Measurements from ENCODE around the gene TGFB1I1.

Gene TGFB1I1

DNA sequence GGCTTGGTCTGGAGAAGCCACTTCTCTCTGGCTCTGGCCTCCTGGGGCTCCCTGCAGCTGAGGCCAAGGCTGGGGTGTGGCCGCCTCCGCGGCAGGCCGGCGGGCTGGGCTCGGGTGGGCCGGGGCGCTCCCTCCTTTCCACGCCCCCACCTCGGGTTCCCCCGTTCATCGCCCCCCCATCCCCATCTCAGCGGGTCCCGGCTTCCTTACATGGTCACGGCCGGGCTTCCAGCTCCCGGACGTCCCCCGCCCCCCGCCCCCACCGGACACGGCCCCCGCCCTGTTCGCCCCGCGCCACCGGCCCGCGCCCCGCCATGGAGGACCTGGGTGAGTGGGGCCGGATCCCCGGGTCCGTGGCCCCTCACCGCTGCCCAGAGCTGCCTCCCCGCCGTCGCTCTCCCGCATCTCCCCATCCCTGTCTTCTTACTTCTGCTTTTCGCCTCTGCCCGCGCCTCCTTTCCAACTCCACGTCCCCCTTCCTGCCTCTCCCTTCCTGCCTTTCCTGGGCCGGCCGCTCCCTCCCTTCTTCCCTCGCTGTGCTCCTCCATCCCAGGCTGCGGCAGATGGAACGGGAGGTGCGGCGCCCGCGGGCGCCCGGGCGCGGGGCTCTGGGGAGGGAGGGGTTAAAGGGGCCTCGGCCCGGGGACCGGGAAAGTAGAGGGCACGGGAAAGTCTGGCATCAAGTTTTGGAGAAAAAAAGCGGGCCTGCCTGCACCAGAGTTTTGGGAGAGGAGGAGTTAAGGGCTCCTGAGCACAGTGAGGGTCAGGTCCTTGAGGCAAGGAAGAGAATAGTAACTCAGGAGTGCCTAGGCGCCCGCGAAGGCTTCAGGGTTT is at the start of gene TGFB1I1:
Gene TGFB1I1 (plus strand): TSS at position 278 of the 834 bp plus-strand sequence. CDS start 37 bp downstream, at position 315.
- Histone ChIP-seq H3K9me3 (ENCODE audit: control insufficient read depth in 1 of 2, low read length in 2 of 2) (no peaks in the 10 kb centered on the region), H3K4me1 (ENCODE audit: control insufficient read depth in 1 of 2, insufficient read depth in 2 of 2, low read length in 2 of 2) (peaks cover 0 to 39% of the 10 kb centered on the region in 2 donors), H3K36me3 (ENCODE audit: control insufficient read depth in 1 of 2, insufficient read depth in 2 of 2, low read length in 2 of 2) (peaks cover 12 to 37% of the 10 kb centered on the region in 2 donors), H3K4me3 (ENCODE audit: low read depth in 1 of 2, low read length in 2 of 2) (peak within 1 kb of the TSS; percentile 74 to 88), H3K27me3 (ENCODE audit: low read depth, low read length) (no peaks in the 10 kb centered on the region), H3K27ac (ENCODE audit: low read length) (peak within 1 kb of the TSS; percentile 91)

GRCh38 chr16:31423241-31423640 is 48.7 kb upstream of the TGFB1I1 start:
- Histone ChIP-seq H3K4me1 (ENCODE audit: control insufficient read depth in 1 of 2, insufficient read depth in 2 of 2, low read length in 2 of 2) (peaks cover 0 to 8% of the 10 kb centered on the region in 2 donors), H3K27ac (ENCODE audit: low read length) (no peak overlapping the region), H3K9me3 (ENCODE audit: control insufficient read depth in 1 of 2, low read length in 2 of 2) (no peaks in the 10 kb centered on the region), H3K27me3 (ENCODE audit: low read depth, low read length) (no peaks in the 10 kb centered on the region), H3K36me3 (ENCODE audit: control insufficient read depth in 1 of 2, insufficient read depth in 2 of 2, low read length in 2 of 2) (no peaks in the 10 kb centered on the region), H3K4me3 (ENCODE audit: low read depth in 1 of 2, low read length in 2 of 2) (no peak overlapping the region)

DNA sequence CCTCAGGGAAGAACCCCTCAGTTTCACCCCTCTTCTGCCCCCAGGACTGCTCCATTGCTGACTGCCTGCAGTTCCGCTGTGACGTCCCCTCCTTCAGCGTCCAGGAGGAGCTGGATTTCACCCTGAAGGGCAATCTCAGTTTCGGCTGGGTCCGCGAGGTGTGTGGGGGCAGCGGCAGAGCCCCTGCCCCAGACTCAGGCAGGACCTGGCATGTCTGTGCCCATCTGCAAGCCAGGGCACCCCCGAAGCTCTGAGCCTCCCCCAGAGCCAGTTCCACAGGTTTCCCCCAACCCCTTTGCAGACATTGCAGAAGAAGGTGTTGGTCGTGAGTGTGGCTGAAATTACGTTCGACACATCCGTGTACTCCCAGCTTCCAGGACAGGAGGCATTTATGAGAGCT is 48.2 kb upstream of the TGFB1I1 start:
- Histone ChIP-seq H3K4me1 (ENCODE audit: control insufficient read depth in 1 of 2, insufficient read depth in 2 of 2, low read length in 2 of 2) (peaks cover 0 to 9% of the 10 kb centered on the region in 2 donors), H3K9me3 (ENCODE audit: control insufficient read depth in 1 of 2, low read length in 2 of 2) (no peaks in the 10 kb centered on the region), H3K27me3 (ENCODE audit: low read depth, low read length) (no peaks in the 10 kb centered on the region), H3K36me3 (ENCODE audit: control insufficient read depth in 1 of 2, insufficient read depth in 2 of 2, low read length in 2 of 2) (no peaks in the 10 kb centered on the region), H3K4me3 (ENCODE audit: low read depth in 1 of 2, low read length in 2 of 2) (no peak overlapping the region), H3K27ac (ENCODE audit: low read length) (no peak overlapping the region)

DNA sequence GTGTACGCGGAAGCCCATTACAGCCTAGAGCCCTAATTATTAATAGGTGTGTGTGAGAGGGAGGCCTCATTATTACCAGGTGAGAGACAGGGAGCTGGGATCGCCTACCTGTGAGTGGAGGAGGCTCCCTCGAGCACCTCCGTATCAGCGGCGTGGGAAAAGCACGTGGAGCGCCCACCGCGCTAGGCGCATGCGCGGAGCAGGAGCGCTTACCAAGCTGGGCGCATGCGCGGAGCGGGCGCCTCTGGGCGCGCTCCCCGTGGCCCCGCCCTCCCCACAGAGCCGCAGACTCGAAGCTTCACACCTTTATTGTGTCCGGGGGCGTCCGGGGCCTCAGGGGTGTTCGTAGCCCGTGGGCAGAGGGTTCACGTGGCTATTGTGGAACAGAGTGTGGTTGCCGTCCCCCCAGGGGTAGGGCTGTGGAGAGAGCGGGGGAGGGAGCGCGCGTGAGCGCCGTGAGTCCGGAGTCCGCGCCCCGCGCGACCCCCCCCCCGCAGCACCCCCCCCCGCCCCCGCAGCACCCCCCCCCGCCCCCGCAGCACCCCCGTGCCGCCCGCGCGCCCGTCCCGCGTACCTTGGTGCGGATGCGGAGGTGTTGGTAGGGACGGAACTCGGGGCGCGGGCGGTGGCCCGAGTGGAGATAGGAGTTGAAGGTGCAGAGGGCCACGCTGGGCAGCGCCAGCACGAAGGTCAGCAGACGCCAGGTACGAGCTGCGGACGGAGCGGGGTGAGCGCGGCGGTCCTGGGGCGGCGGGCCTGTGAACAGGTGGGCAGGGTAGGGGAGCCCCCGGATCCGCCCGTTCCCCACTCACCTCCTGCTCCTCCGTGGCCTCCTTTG is 44.3 kb upstream of the TGFB1I1 start:
- Histone ChIP-seq H3K27me3 (ENCODE audit: low read depth, low read length) (no peaks in the 10 kb centered on the region), H3K27ac (ENCODE audit: low read length) (no peak overlapping the region), H3K4me1 (ENCODE audit: control insufficient read depth in 1 of 2, insufficient read depth in 2 of 2, low read length in 2 of 2) (peaks cover 0 to 9% of the 10 kb centered on the region in 2 donors), H3K4me3 (ENCODE audit: low read depth in 1 of 2, low read length in 2 of 2) (peak overlapping the region; percentile 37 to 55), H3K9me3 (ENCODE audit: control insufficient read depth in 1 of 2, low read length in 2 of 2) (no peaks in the 10 kb centered on the region), H3K36me3 (ENCODE audit: control insufficient read depth in 1 of 2, insufficient read depth in 2 of 2, low read length in 2 of 2) (no peaks in the 10 kb centered on the region)

- H3K27me3 ChIP-seq (ENCODE audit: low read depth, low read length) = no peaks in the 10 kb centered on the region
- H3K9me3 ChIP-seq (ENCODE audit: control insufficient read depth in 1 of 2, low read length in 2 of 2) = no peaks in the 10 kb centered on the region
- no peak within 1 kb of the TSS for H3K27ac ChIP-seq (ENCODE audit: low read length)
- H3K4me3 ChIP-seq (ENCODE audit: low read depth in 1 of 2, low read length in 2 of 2) = peak within 1 kb of the TSS; percentile 37 to 55
- H3K36me3 ChIP-seq (ENCODE audit: control insufficient read depth in 1 of 2, insufficient read depth in 2 of 2, low read length in 2 of 2) = no peaks in the 10 kb centered on the region
- peaks cover 0 to 9% of the 10 kb centered on the region in 2 donors for H3K4me1 ChIP-seq (ENCODE audit: control insufficient read depth in 1 of 2, insufficient read depth in 2 of 2, low read length in 2 of 2)
Observed at GRCh38 chr16:31428279-31428597, 43.7 kb upstream of the TGFB1I1 start, which contains the start of gene COX6A2. TSS of gene COX6A2 (minus strand) at chr16:31428360. CDS start at chr16:31428325, 35 bp downstream.

GRCh38 chr16:31428638-31429247 is 43.2 kb upstream of the TGFB1I1 start:
- Histone ChIP-seq H3K9me3 (ENCODE audit: control insufficient read depth in 1 of 2, low read length in 2 of 2) (no peaks in the 10 kb centered on the region), H3K4me3 (ENCODE audit: low read depth in 1 of 2, low read length in 2 of 2) (no peak overlapping the region), H3K27ac (ENCODE audit: low read length) (no peak overlapping the region), H3K4me1 (ENCODE audit: control insufficient read depth in 1 of 2, insufficient read depth in 2 of 2, low read length in 2 of 2) (peaks cover 0 to 9% of the 10 kb centered on the region in 2 donors), H3K27me3 (ENCODE audit: low read depth, low read length) (no peaks in the 10 kb centered on the region), H3K36me3 (ENCODE audit: control insufficient read depth in 1 of 2, insufficient read depth in 2 of 2, low read length in 2 of 2) (no peaks in the 10 kb centered on the region)

DNA sequence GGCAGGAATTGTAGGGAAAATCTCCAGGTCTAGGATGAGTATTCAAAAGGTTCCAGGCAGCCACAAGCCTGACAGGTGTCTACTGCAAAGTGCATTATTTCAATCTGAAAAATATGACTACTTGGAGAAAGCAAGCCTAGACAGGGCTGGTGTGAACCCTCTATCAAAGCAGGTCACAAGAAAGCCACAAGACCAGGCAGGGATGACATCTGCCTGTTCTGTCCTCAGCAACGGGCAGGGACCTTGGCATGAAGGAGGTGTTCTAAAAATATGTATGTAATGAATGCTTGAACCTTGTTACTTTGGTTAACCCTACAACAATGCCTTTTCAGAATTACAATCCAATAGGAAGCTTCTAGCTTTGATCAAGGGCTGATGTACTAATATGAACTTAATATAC is 42.6 kb upstream of the TGFB1I1 start:
- Histone ChIP-seq H3K9me3 (ENCODE audit: control insufficient read depth in 1 of 2, low read length in 2 of 2) (no peaks in the 10 kb centered on the region), H3K4me1 (ENCODE audit: control insufficient read depth in 1 of 2, insufficient read depth in 2 of 2, low read length in 2 of 2) (peaks cover 0 to 9% of the 10 kb centered on the region in 2 donors), H3K27me3 (ENCODE audit: low read depth, low read length) (no peaks in the 10 kb centered on the region), H3K36me3 (ENCODE audit: control insufficient read depth in 1 of 2, insufficient read depth in 2 of 2, low read length in 2 of 2) (no peaks in the 10 kb centered on the region), H3K4me3 (ENCODE audit: low read depth in 1 of 2, low read length in 2 of 2) (no peak overlapping the region), H3K27ac (ENCODE audit: low read length) (no peak overlapping the region)

DNA sequence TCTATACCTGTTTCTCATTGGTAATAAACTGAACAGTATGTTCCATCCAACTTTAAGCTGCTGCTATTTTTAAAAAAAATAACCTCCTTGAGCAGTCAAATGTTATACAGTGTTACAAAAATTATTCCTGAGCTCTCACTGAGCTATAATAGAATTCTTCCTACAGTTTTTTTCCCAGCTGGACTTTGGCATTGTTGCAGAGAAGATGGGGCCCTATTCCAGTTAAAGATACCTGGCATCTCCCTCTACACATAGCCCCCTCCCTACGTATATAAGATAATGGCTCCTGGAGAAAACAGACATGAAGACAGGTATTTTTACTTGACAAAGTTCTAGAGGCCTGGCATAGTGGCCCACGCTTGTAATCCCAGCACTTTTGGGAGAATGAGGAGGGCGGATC is 42.2 kb upstream of the TGFB1I1 start:
- Histone ChIP-seq H3K27me3 (ENCODE audit: low read depth, low read length) (no peaks in the 10 kb centered on the region), H3K27ac (ENCODE audit: low read length) (no peak overlapping the region), H3K36me3 (ENCODE audit: control insufficient read depth in 1 of 2, insufficient read depth in 2 of 2, low read length in 2 of 2) (no peaks in the 10 kb centered on the region), H3K4me3 (ENCODE audit: low read depth in 1 of 2, low read length in 2 of 2) (no peak overlapping the region), H3K4me1 (ENCODE audit: control insufficient read depth in 1 of 2, insufficient read depth in 2 of 2, low read length in 2 of 2) (peaks cover 0 to 9% of the 10 kb centered on the region in 2 donors), H3K9me3 (ENCODE audit: control insufficient read depth in 1 of 2, low read length in 2 of 2) (no peaks in the 10 kb centered on the region)

DNA sequence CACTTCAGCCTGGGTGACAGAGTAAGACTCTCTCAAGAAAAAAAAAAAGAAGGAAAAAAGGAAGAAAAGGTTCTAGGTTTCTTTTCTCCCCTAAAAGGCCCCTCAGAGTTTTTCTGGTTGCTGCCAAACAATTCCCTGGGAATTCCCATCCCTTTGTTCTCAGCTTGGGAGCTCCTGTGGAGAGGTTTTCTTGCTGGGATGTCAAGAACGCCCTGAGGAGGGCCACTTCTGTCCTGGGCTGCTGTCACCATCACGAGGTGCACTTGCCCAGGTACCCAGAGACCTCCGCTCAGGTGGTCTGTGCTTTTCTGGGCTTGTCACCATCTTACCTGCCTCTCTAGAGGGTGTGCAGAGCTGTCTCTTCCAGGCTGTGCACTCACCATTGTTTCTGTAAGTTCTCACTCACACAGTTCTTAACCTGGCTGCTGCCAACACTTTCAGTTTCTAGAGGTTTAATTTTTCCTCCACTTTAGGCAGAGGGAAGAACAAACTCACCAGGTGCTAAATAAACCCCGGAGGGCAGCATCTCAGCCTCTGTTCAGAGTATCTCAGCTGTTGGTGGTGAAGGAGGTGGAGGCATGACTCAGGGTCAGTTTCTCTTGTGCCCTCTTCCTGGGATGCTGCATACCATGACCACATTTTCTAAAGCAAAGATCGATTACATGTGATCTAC is 41.4 kb upstream of the TGFB1I1 start:
- Histone ChIP-seq H3K27ac (ENCODE audit: low read length) (no peak overlapping the region), H3K4me3 (ENCODE audit: low read depth in 1 of 2, low read length in 2 of 2) (no peak overlapping the region), H3K27me3 (ENCODE audit: low read depth, low read length) (no peaks in the 10 kb centered on the region), H3K36me3 (ENCODE audit: control insufficient read depth in 1 of 2, insufficient read depth in 2 of 2, low read length in 2 of 2) (no peaks in the 10 kb centered on the region), H3K4me1 (ENCODE audit: control insufficient read depth in 1 of 2, insufficient read depth in 2 of 2, low read length in 2 of 2) (peaks cover 0 to 9% of the 10 kb centered on the region in 2 donors), H3K9me3 (ENCODE audit: control insufficient read depth in 1 of 2, low read length in 2 of 2) (no peaks in the 10 kb centered on the region)

GRCh38 chr16:31435341-31436220 is 36.4 kb upstream of the TGFB1I1 start:
- no peak overlapping the region for H3K27ac ChIP-seq (ENCODE audit: low read length)

More at GRCh38 chr16:31435341-31436220, 36.4 kb upstream of the TGFB1I1 start:
- H3K4me3 ChIP-seq (ENCODE audit: low read depth in 1 of 2, low read length in 2 of 2) = no peak overlapping the region
- H3K4me1 ChIP-seq (ENCODE audit: control insufficient read depth in 1 of 2, insufficient read depth in 2 of 2, low read length in 2 of 2) = no peaks in the 10 kb centered on the region
- no peaks in the 10 kb centered on the region for H3K36me3 ChIP-seq (ENCODE audit: control insufficient read depth in 1 of 2, insufficient read depth in 2 of 2, low read length in 2 of 2)
- no peaks in the 10 kb centered on the region for H3K9me3 ChIP-seq (ENCODE audit: control insufficient read depth in 1 of 2, low read length in 2 of 2)
- no peaks in the 10 kb centered on the region for H3K27me3 ChIP-seq (ENCODE audit: low read depth, low read length)
